Ascending aorta (tissue), 2 donors: ENCODE results near the gene ELAVL1. TPM values are rescaled to one million over a fixed set of nuclear protein-coding genes. Genes with fewer than 3 reads are reported as not detected.
"Not testable (repeated sequence)": the region's sequence is repeated elsewhere in the genome, so short reads cannot be mapped to it uniquely, and the experiment has no call there.

Experiments used
- DNase-seq, 2 donors: peaks; one replicate each; pipeline ENCODE4 v3.0.0-alpha.2; 2019; ENCODE audit warnings: low spot score in 2 of 2
- H3K27ac ChIP-seq, 2 donors: fragments of 200-600 bp; sonication (generic); one replicate each; pipeline ENCODE4 v1.5.1; 2016 to 2017; ENCODE audit warnings: mild to moderate bottlenecking in 1 of 2
- H3K27me3 ChIP-seq: fragments of 200-600 bp; sonication (generic); one replicate; pipeline ENCODE4 v1.5.1; 2017
- H3K36me3 ChIP-seq, 2 donors: fragments of 200-600 bp; sonication (generic); one replicate each; pipeline ENCODE4 v1.5.1; 2016
- H3K4me1 ChIP-seq, 2 donors: fragments of 200-600 bp; sonication (generic); one replicate each; pipeline ENCODE4 v1.5.1; 2016 to 2017; ENCODE audit warnings: mild to moderate bottlenecking in 1 of 2
- H3K4me3 ChIP-seq, 2 donors: fragments of 200-600 bp; sonication (generic); one replicate each; pipeline ENCODE4 v1.5.1; 2016 to 2017; ENCODE audit warnings: mild to moderate bottlenecking in 1 of 2
- H3K9me3 ChIP-seq, 2 donors: fragments of 200-600 bp; sonication (generic); one replicate each; pipeline ENCODE4 v1.5.1; 2016
- intact Hi-C: fragments of 100-400 bp; cut with DNase I; formaldehyde crosslinking; loops from one replicate; pipeline ENCODE4 v1.15.1; 2023
- total RNA-seq: library from RNA; depleted of rRNA; stranded (reverse); fragments of >200 nt; gene quantifications from one replicate; pipeline ENCODE4 v1.1.0, GENCODE V29; 2016
- TF ChIP-seq, protein P1 (sequence below), 3 experiments: fragments of 200-600 bp in 2 of 3; fragments of 450-650 bp in 1 of 3; sonication (generic) in 2 of 3; IDR thresholded peaks; one replicate each; pipeline ENCODE4 v1.5.1; 2016 to 2019; ENCODE audit warnings: antibody characterized with exemption in 3 of 3, mild to moderate bottlenecking in 1 of 3, moderate library complexity in 1 of 3

The ELAVL1 gene
- total RNA-seq, 1 donor from 2014 or later, result 19.9 TPM

DNA sequence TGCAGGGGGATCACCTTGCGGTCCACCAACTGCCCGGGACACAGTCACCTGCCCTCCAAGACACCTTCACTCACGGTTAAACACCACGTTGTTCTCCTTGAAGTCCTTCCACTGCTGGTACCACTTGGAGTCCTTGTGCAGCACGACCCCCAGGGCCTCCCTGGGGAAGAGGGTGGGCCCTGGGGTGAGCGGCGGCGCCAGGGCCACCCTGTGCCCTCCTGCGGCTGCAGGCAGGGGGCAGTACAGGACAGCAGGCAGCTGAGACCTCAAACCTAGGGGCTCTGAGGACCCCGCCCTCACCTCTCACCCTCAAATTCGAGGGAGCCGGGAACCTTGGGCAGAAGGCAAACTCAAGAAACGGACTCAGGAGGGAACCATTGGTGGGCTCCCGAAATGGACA is 72.0 kb downstream of the ELAVL1 start:
- H3K27me3 ChIP-seq, result no peaks in the 10 kb centered on the region
- TF ChIP-seq, protein P1, sequence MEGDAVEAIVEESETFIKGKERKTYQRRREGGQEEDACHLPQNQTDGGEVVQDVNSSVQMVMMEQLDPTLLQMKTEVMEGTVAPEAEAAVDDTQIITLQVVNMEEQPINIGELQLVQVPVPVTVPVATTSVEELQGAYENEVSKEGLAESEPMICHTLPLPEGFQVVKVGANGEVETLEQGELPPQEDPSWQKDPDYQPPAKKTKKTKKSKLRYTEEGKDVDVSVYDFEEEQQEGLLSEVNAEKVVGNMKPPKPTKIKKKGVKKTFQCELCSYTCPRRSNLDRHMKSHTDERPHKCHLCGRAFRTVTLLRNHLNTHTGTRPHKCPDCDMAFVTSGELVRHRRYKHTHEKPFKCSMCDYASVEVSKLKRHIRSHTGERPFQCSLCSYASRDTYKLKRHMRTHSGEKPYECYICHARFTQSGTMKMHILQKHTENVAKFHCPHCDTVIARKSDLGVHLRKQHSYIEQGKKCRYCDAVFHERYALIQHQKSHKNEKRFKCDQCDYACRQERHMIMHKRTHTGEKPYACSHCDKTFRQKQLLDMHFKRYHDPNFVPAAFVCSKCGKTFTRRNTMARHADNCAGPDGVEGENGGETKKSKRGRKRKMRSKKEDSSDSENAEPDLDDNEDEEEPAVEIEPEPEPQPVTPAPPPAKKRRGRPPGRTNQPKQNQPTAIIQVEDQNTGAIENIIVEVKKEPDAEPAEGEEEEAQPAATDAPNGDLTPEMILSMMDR (IDR thresholded peaks at IDR 0.05), result no peak
- DNase-seq, result no peak
- no peak overlapping the region for H3K4me3 ChIP-seq
- H3K4me1 ChIP-seq, result peaks cover 9 to 29% of the 10 kb centered on the region in 2 donors
- peaks cover 70 to 73% of the 10 kb centered on the region in 2 donors for H3K36me3 ChIP-seq
- H3K27ac ChIP-seq, result no peak overlapping the region
- intact Hi-C loops, result no loop called here
- H3K9me3 ChIP-seq, result no peaks in the 10 kb centered on the region

DNA sequence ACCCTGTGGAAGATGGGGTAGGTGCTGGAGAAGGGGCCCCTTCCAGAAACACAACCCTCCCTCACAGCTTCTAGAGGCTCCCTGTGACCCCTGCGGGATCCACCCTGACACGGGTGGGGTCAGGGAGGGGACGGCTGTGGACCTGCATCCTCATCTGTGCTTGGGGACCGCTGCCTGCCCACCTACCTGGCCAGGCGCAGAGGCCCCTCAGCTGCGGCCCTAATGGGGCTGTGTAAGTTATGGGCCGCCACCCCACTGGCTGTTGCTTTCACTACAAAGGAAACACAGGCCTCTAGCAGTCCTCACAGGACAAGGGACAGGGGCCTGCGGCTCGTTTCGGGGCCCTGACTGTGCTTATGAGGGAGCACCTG is 72.5 kb downstream of the ELAVL1 start:
- Histone ChIP-seq H3K27me3 (no peaks in the 10 kb centered on the region), H3K9me3 (no peaks in the 10 kb centered on the region), H3K36me3 (peaks cover 65 to 70% of the 10 kb centered on the region in 2 donors), H3K27ac (no peak overlapping the region), H3K4me3 (no peak overlapping the region), H3K4me1 (peaks cover 9 to 34% of the 10 kb centered on the region in 2 donors)
- TF ChIP-seq, protein P1 (IDR thresholded peaks at IDR 0.05), result no peak
- no peak for DNase-seq
- intact Hi-C loops, result no loop called here

DNA sequence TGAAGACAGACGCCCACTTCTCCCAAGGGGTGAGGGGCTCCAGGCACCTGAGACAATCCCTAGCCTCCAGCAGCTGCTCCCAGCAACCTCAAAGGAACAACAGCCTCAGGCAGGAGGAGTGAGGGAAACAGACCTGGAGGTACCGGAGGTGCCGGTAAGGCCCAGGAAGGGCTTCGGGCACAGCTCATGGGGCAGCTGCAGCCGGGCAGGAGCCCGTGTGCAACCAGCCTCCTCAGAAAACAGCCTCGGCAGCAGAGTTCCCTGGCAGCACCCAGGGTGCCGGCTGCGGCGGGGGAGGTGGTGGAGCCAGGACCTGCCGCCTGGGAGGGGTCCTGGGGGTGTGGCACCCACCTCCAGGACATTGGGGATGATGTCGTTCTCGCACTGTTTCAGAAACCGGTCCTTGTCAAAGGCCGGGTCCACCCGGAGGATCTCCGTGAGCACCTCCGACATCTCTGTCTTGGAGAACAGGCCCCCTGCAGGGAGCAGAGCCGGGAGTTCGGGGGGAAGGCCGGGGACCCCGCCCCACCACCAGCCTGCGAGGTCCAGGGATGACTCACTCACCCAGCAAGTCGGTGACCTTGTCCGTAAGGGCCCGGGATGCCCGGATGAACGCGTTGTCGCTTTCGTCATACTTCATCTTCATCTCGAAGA is 73.0 kb downstream of the ELAVL1 start:
- H3K36me3 ChIP-seq, result peaks cover 60 to 64% of the 10 kb centered on the region in 2 donors
- intact Hi-C loops, result no loop called here

DNA sequence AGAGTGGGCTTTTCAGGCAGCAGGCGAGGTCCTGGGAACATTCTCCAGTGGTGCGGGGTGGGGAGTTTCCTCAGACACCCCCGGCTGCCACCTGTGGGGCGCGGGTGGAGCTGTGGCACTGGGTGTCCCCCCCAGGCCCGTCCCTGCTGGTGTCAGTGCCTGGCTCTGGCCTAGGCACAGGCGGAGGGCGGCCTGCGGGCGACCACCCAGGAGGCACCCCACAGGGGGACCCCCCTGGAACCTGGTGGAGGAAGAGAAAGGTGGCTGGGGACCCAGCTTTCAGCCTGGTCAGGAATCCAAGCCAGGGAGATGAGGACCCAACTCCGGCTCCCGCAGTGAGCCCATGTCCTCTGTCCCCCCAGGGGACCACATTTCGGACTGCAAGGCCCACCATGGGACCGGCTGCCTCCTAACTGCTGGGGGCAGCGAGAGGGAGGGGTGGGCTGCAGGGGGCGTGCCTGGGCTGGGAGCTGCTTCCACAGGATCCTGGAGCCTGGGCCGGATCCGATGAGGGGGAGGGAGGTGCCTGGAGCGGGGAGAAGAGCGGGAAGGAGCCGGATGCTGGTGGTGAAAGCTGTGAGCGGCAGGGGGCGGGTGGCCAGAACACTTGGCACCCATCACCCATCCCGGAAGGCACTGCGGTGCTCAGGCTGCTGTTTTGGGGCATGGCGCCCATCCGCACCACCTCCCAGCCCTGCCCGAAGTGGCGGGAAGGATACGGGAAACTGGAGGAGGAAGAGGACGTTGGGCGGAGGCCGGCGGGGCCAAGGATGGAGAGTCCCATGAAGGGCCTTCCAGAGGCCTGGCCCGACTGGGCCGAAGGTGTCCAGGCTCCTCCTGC is 74.0 kb downstream of the ELAVL1 start:
- Histone ChIP-seq H3K4me3 (no peak overlapping the region), H3K27ac (peak overlapping the region; percentile 93 to 96), H3K36me3 (peaks cover 50 to 60% of the 10 kb centered on the region in 2 donors), H3K27me3 (no peaks in the 10 kb centered on the region), H3K9me3 (no peaks in the 10 kb centered on the region), H3K4me1 (peaks cover 9 to 48% of the 10 kb centered on the region in 2 donors)
- intact Hi-C loops, result no loop called here
- DNase-seq, result no peak
- TF ChIP-seq, protein P1 (IDR thresholded peaks at IDR 0.05), result no peak

More for the DNA sequence above, 73.0 kb downstream of the ELAVL1 start:
- H3K4me1 ChIP-seq, result peaks cover 9 to 39% of the 10 kb centered on the region in 2 donors
- TF ChIP-seq, protein P1 (IDR thresholded peaks at IDR 0.05), result no peak
- H3K4me3 ChIP-seq, result no peak overlapping the region
- no peak for DNase-seq
- no peaks in the 10 kb centered on the region for H3K27me3 ChIP-seq
- H3K9me3 ChIP-seq, result no peaks in the 10 kb centered on the region
- H3K27ac ChIP-seq, result no peak overlapping the region

DNA sequence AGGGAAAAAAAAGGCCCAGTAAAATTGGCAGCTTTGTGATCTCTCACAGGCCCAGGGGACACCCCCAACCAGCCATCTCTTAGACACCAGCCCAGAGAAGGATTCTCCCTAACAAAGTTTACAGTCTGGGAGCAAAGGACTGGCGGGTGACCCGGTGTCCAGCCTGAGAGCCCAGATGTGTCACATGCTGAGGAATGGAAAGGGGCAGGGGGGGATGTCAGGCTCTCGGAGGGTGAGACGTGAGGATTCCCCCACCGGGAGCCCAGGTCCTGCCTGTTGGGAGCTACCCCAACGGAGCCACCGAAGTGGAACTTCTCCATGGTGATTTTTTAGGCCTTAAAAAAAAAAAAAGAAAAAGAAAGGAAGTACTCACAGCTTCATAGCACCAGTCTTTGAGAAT is 74.7 kb downstream of the ELAVL1 start:
- H3K4me3 ChIP-seq, result no peak overlapping the region
- no peaks in the 10 kb centered on the region for H3K27me3 ChIP-seq
- no peak for DNase-seq
- H3K4me1 ChIP-seq, result peaks cover 9 to 51% of the 10 kb centered on the region in 2 donors
- intact Hi-C loops, result no loop called here
- H3K36me3 ChIP-seq, result peaks cover 43 to 53% of the 10 kb centered on the region in 2 donors
- H3K27ac ChIP-seq, result peak overlapping the region; percentile 93 to 96
- TF ChIP-seq, protein P1 (IDR thresholded peaks at IDR 0.05), result no peak
- no peaks in the 10 kb centered on the region for H3K9me3 ChIP-seq

DNA sequence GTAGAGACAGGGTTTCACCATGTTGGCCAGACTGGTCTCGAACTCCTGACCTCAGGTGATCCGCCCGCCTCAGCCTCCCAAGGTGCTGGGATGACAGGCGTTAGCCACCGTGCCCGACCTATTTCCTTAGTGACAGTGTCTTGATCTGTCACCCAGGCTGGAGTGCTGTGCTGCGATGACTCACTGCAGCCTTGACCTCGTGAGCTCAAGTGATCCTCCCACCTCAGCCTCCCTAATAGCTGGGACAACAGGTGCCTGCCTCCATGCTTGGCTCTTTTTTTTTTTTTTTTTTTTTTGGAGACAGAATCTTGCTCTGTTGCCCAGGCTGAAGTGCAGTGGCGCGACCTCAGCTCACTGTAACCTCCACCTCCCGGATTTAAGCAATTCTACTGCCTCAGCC is 75.4 kb downstream of the ELAVL1 start:
- Histone ChIP-seq H3K27ac (peak overlapping the region; percentile 93 to 96), H3K4me1 (peaks cover 15 to 57% of the 10 kb centered on the region in 2 donors), H3K36me3 (peaks cover 36 to 46% of the 10 kb centered on the region in 2 donors)
- DNase-seq, intact Hi-C loops, H3K27me3 ChIP-seq, H3K4me3 ChIP-seq, H3K9me3 ChIP-seq: not testable (repeated sequence)
